Activated naive CD8-positive, alpha-beta T cell treated with anti-CD3 and anti-CD28 coated beads for 36 hours (primary cell): ENCODE measurements around the gene TCF4. TPM values are rescaled to one million over a fixed set of nuclear protein-coding genes. Genes with fewer than 3 reads are reported as not detected.

Experiments
- DNase-seq: peaks from one replicate; pipeline ENCODE4 v3.0.0; 2021
- H3K27ac Mint-ChIP-seq: one replicate; pipeline ENCODE4 v1.8.0; 2022; ENCODE audit warnings: mild to moderate bottlenecking, moderate library complexity, mixed read lengths
- H3K27me3 Mint-ChIP-seq: one replicate; pipeline ENCODE4 v1.8.0; 2022; ENCODE audit warnings: mild to moderate bottlenecking, mixed read lengths
- H3K36me3 Mint-ChIP-seq: one replicate; pipeline ENCODE4 v1.8.0; 2021; ENCODE audit warnings: mild to moderate bottlenecking, mixed read lengths
- H3K4me1 Mint-ChIP-seq: one replicate; pipeline ENCODE4 v1.8.0; 2021; ENCODE audit warnings: mixed read lengths
- H3K4me3 Mint-ChIP-seq: one replicate; pipeline ENCODE4 v1.8.0; 2022; ENCODE audit warnings: mild to moderate bottlenecking, moderate library complexity, mixed read lengths
- H3K9me3 Mint-ChIP-seq: one replicate; pipeline ENCODE4 v1.8.0; 2022; ENCODE audit warnings: mixed read lengths
- total RNA-seq, 2 experiments: library from RNA; stranded (reverse); gene quantifications; one replicate each; pipeline ENCODE4 v1.2.3, GENCODE V29; 2021

TCF4 gene
- total RNA-seq, 2 experiments from 2014 or later = 1.3 to 1.4 TPM

GRCh38 chr18:55235094-55235461 lies 352.9 kb downstream of the TCF4 start:
- Mint-ChIP-seq H3K27me3 (no peaks in the 10 kb centered on the region), H3K9me3 (no peaks in the 10 kb centered on the region), H3K4me1 (peaks cover 1% of the 10 kb centered on the region), H3K4me3 (no peak overlapping the region), H3K36me3 (no peaks in the 10 kb centered on the region), H3K27ac (no peak overlapping the region)
- no peak for DNase-seq

- Mint-ChIP-seq H3K4me3 (no peak overlapping the region), H3K9me3 (no peaks in the 10 kb centered on the region), H3K27ac (no peak overlapping the region), H3K36me3 (no peaks in the 10 kb centered on the region), H3K4me1 (peaks cover 1% of the 10 kb centered on the region), H3K27me3 (no peaks in the 10 kb centered on the region)
- peak; percentile 49 for DNase-seq
Measured at GRCh38 chr18:55234366-55235093, 353.5 kb downstream of the TCF4 start.

DNA sequence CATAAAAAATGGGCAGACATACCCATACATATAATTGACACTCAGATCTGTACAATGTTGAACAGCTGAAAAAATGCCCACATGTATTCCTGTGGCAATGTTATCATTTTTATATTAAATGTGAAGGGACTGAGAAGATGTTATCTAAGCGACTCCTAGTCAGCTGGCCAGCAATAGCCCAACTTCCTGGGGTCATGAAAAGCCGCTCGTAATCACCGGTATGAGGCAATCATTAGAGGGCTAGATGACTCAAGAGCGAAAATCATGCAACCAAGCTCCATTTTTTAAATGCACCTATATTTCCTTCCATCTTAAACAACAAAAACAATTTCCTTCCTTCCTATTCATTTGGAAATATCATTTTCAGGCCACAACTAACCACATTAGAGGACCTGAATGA lies 354.1 kb downstream of the TCF4 start:
- peaks cover 1% of the 10 kb centered on the region for H3K4me1 Mint-ChIP-seq
- H3K27ac Mint-ChIP-seq = no peak overlapping the region
- no peak for DNase-seq
- no peaks in the 10 kb centered on the region for H3K36me3 Mint-ChIP-seq
- H3K27me3 Mint-ChIP-seq = no peaks in the 10 kb centered on the region
- H3K9me3 Mint-ChIP-seq = no peaks in the 10 kb centered on the region
- no peak overlapping the region for H3K4me3 Mint-ChIP-seq

DNA sequence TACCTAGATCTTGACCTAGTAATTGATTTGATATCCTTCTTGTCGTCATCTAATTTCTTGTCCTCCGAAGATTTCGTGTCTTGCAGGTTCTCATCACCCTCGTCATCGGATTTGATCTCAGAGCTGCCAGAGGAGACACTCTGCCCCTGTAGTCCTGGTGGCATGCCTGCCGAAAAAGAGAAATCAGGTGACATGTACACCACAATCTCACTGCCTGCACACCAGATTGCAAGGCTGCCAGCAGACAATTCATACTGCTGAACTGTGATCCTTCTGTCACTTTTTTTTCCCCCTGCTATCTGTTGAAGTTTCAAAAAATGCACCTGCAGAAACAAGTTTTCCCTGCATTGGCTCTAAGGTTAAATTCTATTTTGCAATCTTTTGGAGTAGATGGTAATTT lies 355.5 kb downstream of the TCF4 start:
- H3K4me1 Mint-ChIP-seq = peaks cover 1% of the 10 kb centered on the region
- no peaks in the 10 kb centered on the region for H3K36me3 Mint-ChIP-seq

GRCh38 chr18:55229682-55230081 lies 358.3 kb downstream of the TCF4 start:
- no peak for DNase-seq
- H3K27me3 Mint-ChIP-seq = no peaks in the 10 kb centered on the region
- H3K4me3 Mint-ChIP-seq = no peak overlapping the region
- no peaks in the 10 kb centered on the region for H3K36me3 Mint-ChIP-seq
- H3K9me3 Mint-ChIP-seq = no peaks in the 10 kb centered on the region
- no peak overlapping the region for H3K27ac Mint-ChIP-seq
- H3K4me1 Mint-ChIP-seq = peaks cover under 1% of the 10 kb centered on the region

More for the DNA sequence above, 355.5 kb downstream of the TCF4 start:
- Mint-ChIP-seq H3K9me3 (no peaks in the 10 kb centered on the region), H3K4me3 (no peak overlapping the region), H3K27ac (no peak overlapping the region), H3K27me3 (no peaks in the 10 kb centered on the region)
- no peak for DNase-seq

DNA sequence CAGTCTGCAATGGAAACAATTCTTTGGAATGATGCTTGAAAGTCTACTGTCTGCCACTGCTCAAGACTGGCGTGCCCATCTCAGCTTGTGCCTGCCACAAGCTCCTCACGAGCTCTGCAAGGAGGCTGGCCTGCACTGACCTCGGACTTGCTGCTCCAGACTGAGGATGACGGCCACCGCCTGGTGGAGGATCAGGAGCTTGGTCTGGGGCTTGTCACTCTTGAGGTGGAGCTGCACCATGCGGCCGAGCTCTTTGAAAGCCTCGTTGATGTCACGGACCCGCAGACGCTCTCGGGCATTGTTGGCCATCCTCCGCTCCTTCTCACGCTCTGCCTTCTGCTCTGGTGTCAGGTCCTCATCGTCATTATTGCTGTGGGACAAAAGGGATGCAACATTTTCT lies 359.3 kb downstream of the TCF4 start:
- DNase-seq = no peak
- no peak overlapping the region for H3K27ac Mint-ChIP-seq

DNA sequence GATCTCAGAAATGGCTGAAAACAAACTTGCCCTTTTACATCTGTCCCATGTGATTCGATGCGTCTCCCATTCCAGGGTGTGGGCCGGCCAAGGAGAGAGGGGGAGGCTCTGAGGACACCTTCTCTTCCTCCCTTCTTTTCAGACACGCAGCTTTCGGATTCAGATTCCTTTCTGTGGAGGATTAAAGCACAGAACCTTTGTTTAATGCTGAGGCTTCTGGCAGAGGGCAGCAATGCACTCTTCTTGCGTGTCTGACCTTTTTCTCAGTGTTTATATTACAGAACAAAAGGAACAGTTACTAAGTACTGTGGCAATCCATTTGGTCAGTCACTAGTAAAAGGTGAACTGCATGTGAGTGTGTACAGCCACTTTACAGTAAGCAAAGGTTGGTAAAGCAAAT lies 359.8 kb downstream of the TCF4 start:
- H3K9me3 Mint-ChIP-seq = no peaks in the 10 kb centered on the region
- no peaks in the 10 kb centered on the region for H3K4me1 Mint-ChIP-seq
- no peak overlapping the region for H3K27ac Mint-ChIP-seq
- no peaks in the 10 kb centered on the region for H3K36me3 Mint-ChIP-seq
- no peak for DNase-seq
- no peaks in the 10 kb centered on the region for H3K27me3 Mint-ChIP-seq
- H3K4me3 Mint-ChIP-seq = no peak overlapping the region

More for the DNA sequence above, 359.3 kb downstream of the TCF4 start:
- H3K4me3 Mint-ChIP-seq = no peak overlapping the region
- no peaks in the 10 kb centered on the region for H3K4me1 Mint-ChIP-seq
- H3K9me3 Mint-ChIP-seq = no peaks in the 10 kb centered on the region
- H3K36me3 Mint-ChIP-seq = no peaks in the 10 kb centered on the region
- no peaks in the 10 kb centered on the region for H3K27me3 Mint-ChIP-seq

DNA sequence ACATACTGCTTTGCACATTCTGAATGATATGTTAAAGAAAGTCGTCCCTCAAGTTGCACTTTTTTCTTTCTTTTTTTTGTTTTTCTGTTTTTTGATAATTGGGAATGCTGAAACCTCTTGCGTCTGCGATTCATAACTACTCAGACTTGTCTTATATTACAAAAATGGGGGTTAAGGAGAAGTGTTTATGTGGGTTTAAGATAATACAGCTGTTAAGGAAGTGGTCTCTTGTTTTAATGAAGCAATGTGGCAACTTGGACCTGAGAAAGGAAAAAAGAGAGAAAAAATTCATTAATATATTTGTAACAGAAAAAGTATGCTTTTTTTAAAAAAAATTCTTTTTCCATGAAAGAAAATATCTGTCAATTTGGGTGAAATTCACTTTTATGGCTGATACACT lies 360.2 kb downstream of the TCF4 start:
- Mint-ChIP-seq H3K4me1 (no peaks in the 10 kb centered on the region), H3K36me3 (no peaks in the 10 kb centered on the region), H3K27me3 (no peaks in the 10 kb centered on the region), H3K27ac (no peak overlapping the region), H3K9me3 (peaks cover 1% of the 10 kb centered on the region), H3K4me3 (no peak overlapping the region)
- no peak for DNase-seq

GRCh38 chr18:55226044-55226443 lies 361.9 kb downstream of the TCF4 start:
- no peaks in the 10 kb centered on the region for H3K36me3 Mint-ChIP-seq
- H3K4me1 Mint-ChIP-seq = no peaks in the 10 kb centered on the region
- no peak for DNase-seq
- no peak overlapping the region for H3K4me3 Mint-ChIP-seq
- H3K27me3 Mint-ChIP-seq = no peaks in the 10 kb centered on the region
- H3K9me3 Mint-ChIP-seq = peaks cover 1% of the 10 kb centered on the region
- H3K27ac Mint-ChIP-seq = no peak overlapping the region

GRCh38 chr18:55224086-55224625 lies 363.8 kb downstream of the TCF4 start:
- no peaks in the 10 kb centered on the region for H3K4me1 Mint-ChIP-seq
- no peak overlapping the region for H3K27ac Mint-ChIP-seq

DNA sequence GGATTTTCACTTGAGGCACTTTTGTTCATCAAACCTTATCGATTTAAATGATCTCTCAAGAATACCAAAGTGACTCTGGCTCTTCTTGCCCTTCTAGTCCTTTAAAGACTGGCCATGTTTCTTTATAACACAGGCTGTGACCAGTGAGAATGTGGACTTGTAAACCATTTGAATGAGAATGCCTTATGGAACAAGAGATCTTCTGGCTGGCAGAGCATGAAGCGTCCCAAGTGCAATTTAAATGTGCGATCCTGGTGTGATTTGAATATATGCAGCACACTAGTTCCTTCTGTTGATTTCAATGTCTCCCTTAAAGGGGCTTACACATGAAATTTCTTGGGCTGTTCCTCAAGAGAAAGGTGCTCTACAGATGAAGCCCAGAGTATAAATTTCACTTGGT lies 366.4 kb downstream of the TCF4 start:
- no peak overlapping the region for H3K4me3 Mint-ChIP-seq
- no peaks in the 10 kb centered on the region for H3K4me1 Mint-ChIP-seq
- no peaks in the 10 kb centered on the region for H3K36me3 Mint-ChIP-seq
- no peak for DNase-seq
- peaks cover 1% of the 10 kb centered on the region for H3K9me3 Mint-ChIP-seq
- H3K27ac Mint-ChIP-seq = no peak overlapping the region
- H3K27me3 Mint-ChIP-seq = peaks cover 4% of the 10 kb centered on the region

More at GRCh38 chr18:55224086-55224625, 363.8 kb downstream of the TCF4 start:
- H3K36me3 Mint-ChIP-seq = no peaks in the 10 kb centered on the region
- peaks cover 4% of the 10 kb centered on the region for H3K27me3 Mint-ChIP-seq
- no peak overlapping the region for H3K4me3 Mint-ChIP-seq
- H3K9me3 Mint-ChIP-seq = peaks cover 1% of the 10 kb centered on the region
- DNase-seq = no peak

GRCh38 chr18:55220523-55220922 lies 367.5 kb downstream of the TCF4 start:
- Mint-ChIP-seq H3K36me3 (no peaks in the 10 kb centered on the region), H3K4me3 (no peak overlapping the region), H3K27me3 (peaks cover 4% of the 10 kb centered on the region), H3K27ac (no peak overlapping the region), H3K4me1 (no peaks in the 10 kb centered on the region), H3K9me3 (peaks cover 1% of the 10 kb centered on the region)
- DNase-seq = no peak

GRCh38 chr18:55219823-55220222 lies 368.2 kb downstream of the TCF4 start:
- no peak overlapping the region for H3K27ac Mint-ChIP-seq
- H3K27me3 Mint-ChIP-seq = peaks cover 4% of the 10 kb centered on the region
- H3K4me3 Mint-ChIP-seq = no peak overlapping the region
- DNase-seq = no peak
- H3K4me1 Mint-ChIP-seq = no peaks in the 10 kb centered on the region
- peaks cover 1% of the 10 kb centered on the region for H3K9me3 Mint-ChIP-seq
- H3K36me3 Mint-ChIP-seq = no peaks in the 10 kb centered on the region

DNA sequence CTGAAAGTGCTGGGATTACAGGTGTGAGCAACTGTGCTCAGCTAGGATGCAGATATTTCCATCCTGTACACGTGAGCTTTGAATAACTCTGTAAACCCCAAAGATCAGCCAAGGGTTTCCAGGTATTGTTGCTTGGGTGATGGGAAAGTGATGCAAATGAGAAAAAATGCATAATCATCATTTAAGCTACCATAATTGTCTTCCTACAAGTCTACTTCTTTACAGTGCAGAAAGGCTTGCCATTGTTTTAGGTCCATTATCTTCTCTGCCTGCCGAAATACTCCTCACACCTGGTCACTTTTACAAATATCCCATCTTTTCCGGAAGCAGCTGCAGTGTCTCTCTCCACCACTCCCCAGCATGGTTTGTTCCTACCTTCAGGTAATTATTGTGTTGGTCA lies 368.9 kb downstream of the TCF4 start:
- Mint-ChIP-seq H3K36me3 (no peaks in the 10 kb centered on the region), H3K27me3 (peaks cover 4% of the 10 kb centered on the region), H3K9me3 (peaks cover 1% of the 10 kb centered on the region), H3K27ac (no peak overlapping the region), H3K4me1 (no peaks in the 10 kb centered on the region), H3K4me3 (no peak overlapping the region)
- no peak for DNase-seq

DNA sequence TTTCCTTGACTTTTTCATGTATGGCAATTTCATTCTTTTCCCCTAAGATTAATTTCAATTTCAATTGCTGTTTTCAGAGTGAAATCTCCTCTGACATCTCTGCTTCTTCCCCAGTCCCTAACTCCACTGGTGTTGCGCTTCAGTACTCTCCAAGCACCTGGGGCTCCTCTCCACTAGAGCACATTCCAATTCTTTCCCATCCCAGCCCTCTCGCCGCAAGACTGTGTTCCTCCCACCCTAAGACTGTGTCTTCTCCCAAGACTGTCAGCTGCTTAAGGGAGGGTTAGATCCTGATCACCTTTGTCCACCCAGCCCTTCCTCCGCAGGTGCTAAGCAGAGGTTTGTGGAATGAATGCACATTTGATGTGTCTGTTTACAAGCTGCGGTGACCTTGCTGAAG lies 373.0 kb downstream of the TCF4 start:
- Mint-ChIP-seq H3K27ac (no peak overlapping the region), H3K4me3 (no peak overlapping the region), H3K36me3 (no peaks in the 10 kb centered on the region), H3K9me3 (no peaks in the 10 kb centered on the region), H3K27me3 (peaks cover 4% of the 10 kb centered on the region), H3K4me1 (no peaks in the 10 kb centered on the region)
- no peak for DNase-seq

DNA sequence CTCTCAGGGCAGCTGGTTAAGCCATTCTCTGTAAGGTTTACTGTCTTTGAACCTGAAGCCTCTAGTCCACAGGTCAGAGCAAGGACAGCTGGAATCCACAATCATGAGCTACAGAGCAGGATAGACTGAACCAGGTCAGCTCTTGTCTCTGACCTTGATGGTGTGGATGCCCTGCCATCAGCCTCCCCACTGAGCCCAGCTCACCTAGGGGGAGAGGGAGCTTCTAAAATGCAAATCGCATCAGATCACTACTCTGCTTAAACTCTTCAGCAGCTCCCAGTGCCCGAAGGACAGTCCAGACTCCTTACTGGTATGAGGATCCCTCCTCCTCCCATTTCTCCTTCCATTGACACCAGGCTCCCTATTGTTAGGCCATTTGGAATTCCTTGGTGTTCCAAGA lies 373.5 kb downstream of the TCF4 start:
- no peaks in the 10 kb centered on the region for H3K36me3 Mint-ChIP-seq
- H3K27me3 Mint-ChIP-seq = peaks cover 3% of the 10 kb centered on the region
- no peak overlapping the region for H3K4me3 Mint-ChIP-seq
- H3K27ac Mint-ChIP-seq = no peak overlapping the region
- no peak for DNase-seq
- no peaks in the 10 kb centered on the region for H3K4me1 Mint-ChIP-seq
- H3K9me3 Mint-ChIP-seq = no peaks in the 10 kb centered on the region
